Smooth muscle cell (in vitro differentiated cells): ENCODE measurements around the gene TMCC1. TPM values are rescaled to one million over a fixed set of nuclear protein-coding genes. Genes with fewer than 3 reads are reported as not detected.

Source experiments
- DNase-seq: peaks from one replicate; lab custom pipeline; 2025; ENCODE audit not compliant: unreplicated experiment; lab: John Stamatoyannopoulos, UW
- H2AFZ ChIP-seq: fragments of 200-600 bp; sonication (generic); 2 replicates; pipeline ENCODE4 v1.6.0; 2016; ENCODE audit warnings: antibody characterized with exemption, low read depth, mild to moderate bottlenecking
- H3F3A ChIP-seq: fragments of 200-600 bp; sonication (generic); 2 replicates; pipeline ENCODE4 v1.6.0; 2017; ENCODE audit warnings: antibody characterized with exemption, low read depth
- H3K27ac ChIP-seq: fragments of 200-600 bp; sonication (generic); 2 replicates; pipeline ENCODE4 v1.5.1; 2016; ENCODE audit warnings: low read depth, mild to moderate bottlenecking
- H3K27me3 ChIP-seq: fragments of 200-600 bp; sonication (generic); 2 replicates; pipeline ENCODE4 v1.6.1; 2016; ENCODE audit warnings: low read depth, mild to moderate bottlenecking
- H3K36me3 ChIP-seq: fragments of 200-600 bp; sonication (generic); 2 replicates; pipeline ENCODE4 v1.5.1; 2016; ENCODE audit warnings: low read depth
- H3K4me1 ChIP-seq: fragments of 200-600 bp; sonication (generic); 2 replicates; pipeline ENCODE4 v1.5.1; 2016; ENCODE audit warnings: low read depth
- H3K4me2 ChIP-seq: fragments of 200-600 bp; sonication (generic); 2 replicates; pipeline ENCODE4 v1.6.0; 2016; ENCODE audit warnings: mild to moderate bottlenecking
- H3K4me3 ChIP-seq: fragments of 200-600 bp; sonication (generic); 2 replicates; pipeline ENCODE4 v1.5.1; 2016; ENCODE audit warnings: mild to moderate bottlenecking
- H3K79me2 ChIP-seq: fragments of 200-600 bp; sonication (generic); 2 replicates; pipeline ENCODE4 v1.6.0; 2016; ENCODE audit warnings: low read depth, mild to moderate bottlenecking
- H3K9ac ChIP-seq: fragments of 200-600 bp; sonication (generic); 2 replicates; pipeline ENCODE4 v1.6.0; 2016; ENCODE audit warnings: low read depth
- H3K9me3 ChIP-seq: fragments of 200-600 bp; sonication (generic); replicated peaks from 2 replicates; pipeline ENCODE4 v1.5.1; 2016; ENCODE audit warnings: low read depth
- H4K20me1 ChIP-seq: fragments of 200-600 bp; sonication (generic); 2 replicates; pipeline ENCODE4 v1.6.0; 2016; ENCODE audit warnings: low read depth
- WGBS: methylation state at CpG from one replicate; pipeline ENCODE4 v1.1.7; 2016; ENCODE audit warnings: low lambda C conversion rate; 5-methylcytosine and 5-hydroxymethylcytosine counted together
- polyA plus RNA-seq: library from polyadenylated mRNA; unstranded; fragments of >200 nt; fragmentation: Nextera tagmentation; extraction: Ambion mirVana; gene quantifications from 2 replicates; pipeline ENCODE4 v1.2.1, GENCODE V29; 2016
- total RNA-seq: library from RNA; depleted of rRNA; stranded (reverse); fragments of >200 nt; gene quantifications from 2 replicates; pipeline ENCODE4 v1.2.3, GENCODE V29; 2014
- TF ChIP-seq, protein P1 (sequence below): fragments of 200-600 bp; sonication (generic); IDR thresholded peaks from 2 replicates; pipeline ENCODE4 v1.5.1; 2017; ENCODE audit warnings: borderline replicate concordance, mild to moderate bottlenecking, antibody characterized with exemption; ENCODE audit not compliant: insufficient read depth, poor library complexity, severe bottlenecking

Gene TMCC1
- total and polyA plus RNA-seq, 2 experiments from 2014 or later: 5.3 to 17.8 TPM

DNA sequence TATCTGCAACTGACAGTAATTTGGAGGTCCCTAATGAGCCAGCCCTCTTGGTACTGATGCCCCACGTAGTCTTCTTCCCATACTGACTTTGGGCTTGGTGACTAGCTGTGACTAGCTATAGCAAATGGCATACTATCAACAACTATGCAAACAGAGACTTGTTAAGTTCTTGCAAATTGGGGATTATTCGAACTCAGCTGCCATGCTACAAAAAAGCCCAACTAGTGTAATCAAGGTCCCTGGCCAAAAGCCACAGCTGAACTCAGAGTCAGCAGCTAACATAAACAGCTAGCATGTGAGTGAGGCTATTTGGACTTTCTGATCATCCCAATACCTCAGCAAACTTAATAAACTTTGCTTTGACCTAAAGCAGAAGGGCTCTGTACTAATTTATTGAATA is 165.8 kb downstream of the TMCC1 start:
- Histone ChIP-seq H3K9me3 (no peaks in the 10 kb centered on the region), H3K4me2 (no peak overlapping the region), H3F3A (no peaks in the 10 kb centered on the region), H3K9ac (no peak overlapping the region), H3K4me1 (peaks cover 24% of the 10 kb centered on the region), H3K27me3 (no peaks in the 10 kb centered on the region), H3K36me3 (no peaks in the 10 kb centered on the region), H4K20me1 (peaks cover 87% of the 10 kb centered on the region), H3K79me2 (peaks cover 36% of the 10 kb centered on the region), H3K4me3 (no peak overlapping the region), H2AFZ (no peak overlapping the region), H3K27ac (no peak overlapping the region)
- 45% methylated on average over 2 of the region's 2 CpGs for WGBS
- TF ChIP-seq, protein P1, sequence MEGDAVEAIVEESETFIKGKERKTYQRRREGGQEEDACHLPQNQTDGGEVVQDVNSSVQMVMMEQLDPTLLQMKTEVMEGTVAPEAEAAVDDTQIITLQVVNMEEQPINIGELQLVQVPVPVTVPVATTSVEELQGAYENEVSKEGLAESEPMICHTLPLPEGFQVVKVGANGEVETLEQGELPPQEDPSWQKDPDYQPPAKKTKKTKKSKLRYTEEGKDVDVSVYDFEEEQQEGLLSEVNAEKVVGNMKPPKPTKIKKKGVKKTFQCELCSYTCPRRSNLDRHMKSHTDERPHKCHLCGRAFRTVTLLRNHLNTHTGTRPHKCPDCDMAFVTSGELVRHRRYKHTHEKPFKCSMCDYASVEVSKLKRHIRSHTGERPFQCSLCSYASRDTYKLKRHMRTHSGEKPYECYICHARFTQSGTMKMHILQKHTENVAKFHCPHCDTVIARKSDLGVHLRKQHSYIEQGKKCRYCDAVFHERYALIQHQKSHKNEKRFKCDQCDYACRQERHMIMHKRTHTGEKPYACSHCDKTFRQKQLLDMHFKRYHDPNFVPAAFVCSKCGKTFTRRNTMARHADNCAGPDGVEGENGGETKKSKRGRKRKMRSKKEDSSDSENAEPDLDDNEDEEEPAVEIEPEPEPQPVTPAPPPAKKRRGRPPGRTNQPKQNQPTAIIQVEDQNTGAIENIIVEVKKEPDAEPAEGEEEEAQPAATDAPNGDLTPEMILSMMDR: no peak
- no peak for DNase-seq

DNA sequence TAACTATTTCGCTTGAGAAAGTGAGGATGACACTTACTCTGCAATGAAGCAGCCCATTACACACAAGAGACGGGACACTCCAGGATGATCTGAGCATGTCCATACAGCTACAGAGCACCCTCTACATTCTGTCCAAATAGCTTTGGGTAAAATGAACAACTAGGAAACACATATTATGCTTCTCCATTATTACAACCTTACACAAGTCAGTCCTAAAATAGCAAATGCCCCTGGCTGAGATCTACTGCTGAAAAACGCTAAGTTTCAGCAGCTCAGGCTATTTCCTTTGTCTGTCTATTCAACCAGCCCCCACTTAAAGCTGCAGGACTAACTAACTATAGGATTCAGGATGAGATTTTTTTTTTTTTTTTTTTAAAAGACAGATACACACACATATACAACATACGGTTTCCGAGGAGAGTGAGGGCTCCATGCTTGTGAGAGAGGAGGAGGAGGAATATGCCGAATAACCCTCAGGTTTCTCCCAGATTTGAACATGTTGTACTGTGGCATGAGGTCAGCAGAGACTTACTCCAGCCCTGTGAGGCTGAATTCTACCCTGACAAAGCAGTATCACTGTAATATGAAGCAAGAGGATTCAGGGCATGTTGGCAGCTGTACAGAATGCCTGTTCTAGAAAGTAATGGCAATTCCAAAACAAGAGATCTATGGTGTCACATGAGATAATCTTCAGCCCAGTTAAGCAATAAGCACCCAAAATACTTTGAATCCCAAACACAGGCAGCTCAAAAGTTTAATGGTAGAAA is 169.8 kb downstream of the TMCC1 start:
- no peaks in the 10 kb centered on the region for H3K36me3 ChIP-seq
- H3K27me3 ChIP-seq: no peaks in the 10 kb centered on the region
- H3F3A ChIP-seq: no peaks in the 10 kb centered on the region
- WGBS: 72% methylated on average over 6 of the region's 6 CpGs
- TF ChIP-seq, protein P1: no peak
- H4K20me1 ChIP-seq: peaks cover 88% of the 10 kb centered on the region
- peak overlapping the region; percentile 69 for H3K4me2 ChIP-seq
- H3K9me3 ChIP-seq: no peaks in the 10 kb centered on the region
- no peak overlapping the region for H3K9ac ChIP-seq
- peaks cover 38% of the 10 kb centered on the region for H3K79me2 ChIP-seq
- H3K4me3 ChIP-seq: peak overlapping the region; percentile 15
- no peak overlapping the region for H2AFZ ChIP-seq
- peak overlapping the region; percentile 68 for H3K27ac ChIP-seq
- peaks cover 21% of the 10 kb centered on the region for H3K4me1 ChIP-seq
- DNase-seq: no peak

DNA sequence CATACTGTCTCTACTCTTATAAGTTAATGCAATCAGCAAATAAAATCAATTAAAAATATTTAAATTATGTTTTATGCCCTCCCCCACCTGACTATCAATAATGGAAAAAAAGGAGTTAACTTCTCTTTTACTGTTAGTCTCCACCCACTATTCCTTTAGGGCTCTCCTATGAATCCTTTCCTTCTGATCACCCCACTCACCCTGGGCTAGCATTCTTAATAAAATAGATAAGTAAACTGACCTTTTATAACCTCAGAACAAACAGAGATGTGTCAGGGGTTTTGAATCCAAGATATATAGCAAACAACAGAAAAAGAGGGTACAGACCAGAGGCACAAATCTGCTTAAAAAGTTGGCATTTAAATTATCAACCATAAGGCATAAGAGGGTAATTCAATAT is 171.0 kb downstream of the TMCC1 start:
- Histone ChIP-seq H2AFZ (no peak overlapping the region), H3K27me3 (no peaks in the 10 kb centered on the region), H3K79me2 (peaks cover 36% of the 10 kb centered on the region), H4K20me1 (peaks cover 87% of the 10 kb centered on the region), H3K4me1 (peaks cover 21% of the 10 kb centered on the region), H3K9ac (no peak overlapping the region), H3F3A (no peaks in the 10 kb centered on the region), H3K27ac (no peak overlapping the region), H3K4me2 (no peak overlapping the region), H3K4me3 (no peak overlapping the region), H3K36me3 (no peaks in the 10 kb centered on the region), H3K9me3 (no peaks in the 10 kb centered on the region)
- TF ChIP-seq, protein P1: no peak
- no peak for DNase-seq

DNA sequence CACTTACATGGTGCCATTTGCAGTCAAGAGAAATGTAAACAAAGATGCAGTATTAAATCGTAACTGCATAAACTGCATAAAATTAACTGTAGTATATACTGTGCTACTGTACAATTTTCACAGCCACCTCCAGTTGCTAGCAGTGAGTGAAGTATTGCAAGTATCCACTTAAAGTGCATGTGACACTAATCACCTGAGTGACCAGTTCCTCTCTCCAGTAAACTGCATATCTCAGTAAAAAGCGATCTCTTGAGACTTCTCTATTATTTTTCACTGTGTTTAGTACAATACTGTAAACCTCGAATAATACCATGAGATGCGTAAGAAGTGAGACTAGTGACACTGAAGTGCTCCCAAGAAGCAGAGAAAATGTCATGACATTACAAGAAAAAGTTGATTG is 175.3 kb downstream of the TMCC1 start:
- Histone ChIP-seq H3K4me3 (no peak overlapping the region), H3K27me3 (no peaks in the 10 kb centered on the region), H3K9me3 (no peaks in the 10 kb centered on the region), H4K20me1 (peaks cover 85% of the 10 kb centered on the region), H3K4me1 (peaks cover 3% of the 10 kb centered on the region), H3F3A (no peaks in the 10 kb centered on the region), H3K9ac (no peak overlapping the region), H2AFZ (no peak overlapping the region), H3K79me2 (peaks cover 38% of the 10 kb centered on the region), H3K27ac (no peak overlapping the region), H3K36me3 (no peaks in the 10 kb centered on the region), H3K4me2 (no peak overlapping the region)
- 83% methylated on average over 4 of the region's 4 CpGs for WGBS
- TF ChIP-seq, protein P1: no peak
- DNase-seq: no peak
